GM19438 (cell line): ENCODE measurements around the gene NREP.

Source experiments
- ATAC-seq: cut with Tn5 transposase; IDR thresholded peaks from one replicate; pipeline ENCODE4 v1.9.1; 2021; ENCODE audit warnings: low read depth; ENCODE audit not compliant: unreplicated experiment

The NREP gene

GRCh38 chr5:111765613-111766571 is 8.9 kb upstream of the NREP start:
- ATAC-seq = no peak

GRCh38 chr5:111764019-111764418 is 7.0 kb upstream of the NREP start:
- no peak for ATAC-seq

GRCh38 chr5:111762895-111763294 is 5.9 kb upstream of the NREP start:
- no peak for ATAC-seq

- ATAC-seq = no peak
Measured at GRCh38 chr5:111758284-111758628, 1.3 kb upstream of the NREP start.

GRCh38 chr5:111757355-111758283 is 625 bp upstream of the NREP start:
- peak; percentile 84 for ATAC-seq

DNA sequence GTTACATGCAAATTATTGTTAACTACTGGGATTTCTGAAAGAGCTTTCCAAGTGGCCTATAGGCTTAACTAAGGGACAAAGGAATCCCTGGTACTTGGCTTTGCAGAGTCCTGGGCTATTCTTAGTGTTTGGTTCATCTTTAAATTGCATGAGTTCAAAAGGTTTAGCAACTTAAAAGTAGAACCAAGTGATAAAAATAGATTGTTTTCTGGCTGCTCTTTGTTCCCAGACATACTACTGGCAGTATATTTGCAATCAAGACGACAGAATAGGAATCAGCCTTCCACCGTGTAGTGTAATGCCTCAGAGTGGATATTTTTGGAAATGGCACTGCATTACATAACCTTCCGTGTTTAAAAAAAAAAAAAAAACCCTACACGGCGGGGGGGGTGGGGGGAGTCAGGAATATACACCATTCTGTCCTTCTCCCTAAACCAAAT is 1.0 kb downstream of the NREP start:
- no peak for ATAC-seq

DNA sequence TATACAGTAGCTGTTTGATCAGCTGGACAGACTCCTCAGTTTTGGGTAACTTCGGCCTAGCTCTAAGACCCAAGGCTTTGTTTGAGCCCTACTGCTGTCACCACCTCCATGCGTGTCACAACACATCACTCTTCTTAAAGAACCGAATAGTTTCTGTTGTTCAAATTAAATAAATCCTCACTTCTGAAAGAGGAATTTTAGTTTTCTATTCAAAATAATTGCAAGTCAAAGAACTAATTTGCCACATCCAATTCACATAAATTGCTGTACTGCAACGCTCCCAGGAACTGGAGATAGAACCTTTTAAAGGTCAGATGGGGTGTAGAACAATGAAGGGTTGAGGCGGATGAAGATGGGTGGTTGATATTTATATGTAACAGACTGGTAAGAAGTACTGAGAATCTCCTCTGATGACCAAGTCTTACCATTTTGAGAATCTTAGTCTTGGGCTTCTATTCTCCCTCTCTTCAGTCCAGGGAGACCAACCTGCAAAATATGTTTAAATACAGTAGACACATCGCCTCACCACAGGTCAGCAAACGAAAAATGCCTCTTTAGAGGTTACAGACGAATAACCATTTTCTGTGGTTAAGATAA is 1.6 kb downstream of the NREP start:
- ATAC-seq = no peak

GRCh38 chr5:111753884-111754589 is 3.0 kb downstream of the NREP start:
- no peak for ATAC-seq

GRCh38 chr5:111752426-111752965 is 4.5 kb downstream of the NREP start:
- no peak for ATAC-seq

DNA sequence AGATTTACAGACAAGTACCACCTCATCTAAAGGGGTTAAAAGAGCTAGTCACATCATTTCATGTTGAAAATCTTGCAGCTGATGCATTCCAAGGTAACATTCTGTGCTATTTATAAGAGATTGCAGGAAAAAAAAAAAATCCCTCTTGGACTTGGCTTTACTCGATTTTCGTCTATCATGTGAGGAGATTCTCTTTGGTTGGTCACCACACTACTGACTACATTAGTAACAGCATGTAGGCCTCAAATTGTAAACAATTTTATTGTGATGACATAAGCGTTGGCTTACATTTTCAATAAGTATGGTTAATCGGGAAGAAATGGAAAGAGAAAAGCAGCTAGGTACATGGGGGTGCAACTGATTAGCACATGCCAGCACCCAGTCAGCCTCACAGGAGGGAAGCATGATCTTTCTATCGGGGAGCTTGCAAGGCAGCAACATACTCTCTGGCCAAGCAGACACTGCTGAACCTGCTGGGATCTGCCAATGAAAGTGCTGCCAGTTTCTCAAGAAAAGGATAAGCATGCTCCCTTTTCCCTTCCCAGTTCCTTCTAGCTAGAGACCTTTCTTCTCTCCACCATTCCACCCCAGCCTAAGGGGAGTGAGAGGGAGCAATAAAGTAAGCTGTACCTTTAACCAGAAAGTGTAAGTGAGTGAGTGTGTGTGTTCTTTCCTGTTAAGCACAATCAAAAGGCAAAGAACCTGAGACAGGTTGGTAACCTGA is 7.5 kb downstream of the NREP start:
- ATAC-seq = no peak

DNA sequence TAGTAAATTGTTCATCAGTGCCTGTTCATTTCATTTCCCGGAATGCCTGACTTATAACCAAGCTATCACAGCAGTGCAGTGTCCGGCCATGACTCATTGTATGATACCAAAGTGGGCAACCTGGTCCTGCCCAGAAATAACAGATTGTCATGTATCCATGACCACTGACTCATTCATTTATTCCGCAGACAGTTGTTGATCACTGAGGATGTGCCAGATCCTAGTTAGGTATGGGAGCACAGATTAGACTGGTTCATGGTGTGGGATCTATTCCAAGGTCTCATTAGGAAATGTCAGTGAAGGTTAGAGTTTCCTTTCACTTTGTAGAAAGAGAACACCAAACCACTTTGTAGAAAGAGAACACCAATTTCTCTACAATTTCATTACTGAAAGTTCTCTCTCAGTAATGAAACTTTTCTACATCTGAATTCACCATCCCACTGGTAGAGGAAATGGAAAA is 8.7 kb downstream of the NREP start:
- no peak for ATAC-seq

GRCh38 chr5:111747337-111747736 is 9.7 kb downstream of the NREP start:
- no peak for ATAC-seq

DNA sequence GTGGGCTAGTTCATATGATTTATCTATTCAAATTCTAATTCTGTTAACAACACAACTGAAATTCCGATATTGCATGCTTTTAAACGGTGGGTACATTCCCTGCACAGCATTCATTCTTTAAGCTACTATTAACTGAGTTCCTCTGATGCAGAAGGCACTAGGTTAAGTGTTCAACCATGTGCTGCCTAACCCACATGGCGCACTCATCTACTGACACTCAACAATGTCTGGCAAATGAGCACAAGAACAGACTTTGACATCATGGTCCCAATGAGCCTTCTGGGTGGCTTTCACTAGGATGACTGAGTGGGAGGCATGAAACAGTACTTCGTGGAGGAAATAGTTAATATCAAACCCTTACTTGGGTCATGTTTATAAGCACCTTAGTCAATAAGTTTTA is 10.2 kb downstream of the NREP start:
- no peak for ATAC-seq

- no peak for ATAC-seq
Measured at GRCh38 chr5:111745075-111745739, 11.8 kb downstream of the NREP start.

- ATAC-seq = no peak
Measured at GRCh38 chr5:111744455-111744854, 12.5 kb downstream of the NREP start.

GRCh38 chr5:111743988-111744387 is 13.0 kb downstream of the NREP start:
- no peak for ATAC-seq

GRCh38 chr5:111743512-111743911 is 13.5 kb downstream of the NREP start:
- ATAC-seq = no peak

DNA sequence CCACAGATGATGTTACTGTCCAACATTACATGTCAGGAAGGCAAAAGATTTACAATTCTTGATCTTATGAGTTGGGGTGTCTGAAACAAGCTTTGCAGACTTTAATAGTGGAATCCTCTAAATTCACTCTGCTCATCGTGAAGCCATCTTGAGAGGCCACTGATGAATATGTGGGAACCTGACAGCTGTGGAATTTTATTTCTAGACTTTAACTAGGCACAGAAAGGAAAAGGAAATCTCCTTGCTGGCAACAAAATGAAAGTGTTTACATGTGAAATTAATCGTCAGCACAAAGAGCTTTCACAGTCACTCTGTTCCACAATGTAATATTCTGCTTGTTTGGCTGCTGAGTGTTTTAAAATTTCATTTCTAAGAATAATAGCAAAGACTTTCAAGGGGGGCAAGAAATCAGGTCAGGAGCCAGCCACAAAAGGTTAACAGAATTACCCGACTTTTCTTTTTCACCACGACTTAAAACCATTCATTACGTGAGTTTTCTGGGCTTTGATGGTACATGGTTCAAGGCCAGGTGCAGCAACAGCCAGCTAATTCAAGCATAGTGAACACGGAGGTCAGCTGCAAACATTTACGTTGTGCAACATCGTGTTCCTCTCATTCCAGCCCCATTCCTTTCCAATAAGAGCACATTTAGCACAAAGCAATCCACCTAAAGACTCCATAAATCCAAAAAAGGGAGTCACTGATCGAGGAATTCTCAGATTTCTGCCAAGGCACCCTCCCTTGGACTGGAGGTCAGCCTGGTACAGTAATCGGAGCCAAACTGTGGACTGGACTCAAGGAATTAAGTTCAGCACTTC is 14.6 kb downstream of the NREP start:
- ATAC-seq = no peak
